ENCODE measurements around the gene STX3. TPM values are rescaled to one million over a fixed set of nuclear protein-coding genes. Genes with fewer than 3 reads are reported as not detected.

The STX3 gene
- total and polyA plus RNA-seq, 2 donors (not counting 1 experiment from before 2014, with no cell fraction given): 7.6 to 16.6 TPM

DNA sequence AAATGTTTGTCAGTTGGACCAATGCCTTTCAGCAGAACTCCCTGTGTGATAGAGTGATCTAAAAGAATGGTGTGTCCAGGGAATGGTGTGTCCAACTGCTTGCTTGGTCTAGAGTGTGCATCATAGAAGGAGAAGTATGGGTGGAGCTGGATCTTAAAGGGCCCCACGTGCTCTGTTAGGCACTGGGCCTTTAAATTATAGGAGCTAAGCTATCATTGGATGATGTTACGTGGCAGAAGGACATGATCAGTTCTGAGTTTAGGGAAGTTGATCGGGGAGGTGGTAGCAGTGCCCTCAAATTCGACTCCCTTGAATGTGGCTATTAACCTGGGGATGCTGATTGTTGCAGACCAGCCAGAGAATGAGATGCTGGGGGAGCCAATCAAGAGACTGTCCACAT is 16.4 kb downstream of the STX3 start:
- peaks cover 24% of the 10 kb centered on the region for H3K4me1 Mint-ChIP-seq
- ChIA-PET CTCF (interaction anchor here (0.9 to 5.7 kb wide), 4 partner anchors 17 to 31 kb away, joined by 3 to 53 read pairs (median 15); partner anchors contain the start of gene STX3), POLR2A (interaction anchor here (0.7 kb wide), 1 partner anchor 212 kb away, joined by 3 read pairs; no protein-coding TSS in a partner anchor)
- peak overlapping the region; percentile 77 to 85 for H3K27ac ChIP-seq (ENCODE audit: low read length in 2 of 2)
- H3K4me3 ChIP-seq (ENCODE audit: control extremely low read depth in 1 of 5, extremely low read depth in 1 of 5, insufficient read depth in 1 of 5, low read depth in 2 of 5, low read length in 4 of 5): peak overlapping the region in 2 of 5 experiments; percentile 30 to 38
- peak overlapping the region; percentile 86 for H2AFZ ChIP-seq (ENCODE audit: insufficient read depth, low read depth, low read length, poor library complexity, severe bottlenecking)
- TF ChIP-seq CTCF (IDR thresholded peaks at IDR 0.05) (no peak), EZH2 (IDR thresholded peaks at IDR 0.05; ENCODE audit: borderline replicate concordance, insufficient read depth, low read depth, low read length, poor library complexity, severe bottlenecking) (no peak)
- WGBS (ENCODE audit: insufficient coverage): 71% methylated on average over 4 of the region's 4 CpGs
- H3K36me3 ChIP-seq (replicated peaks in 1 of 2; ENCODE audit: control extremely low read depth in 1 of 2, control insufficient read depth in 1 of 2, extremely low read depth in 1 of 2, insufficient read depth in 2 of 2, low read length in 1 of 2): peaks cover 2 to 3% of the 10 kb centered on the region in 2 experiments
- ATAC-seq (ENCODE audit: low read depth) (no peak), DNase-seq (no peak)
- no peaks in the 10 kb centered on the region for H3K9me3 Mint-ChIP-seq (ENCODE audit: insufficient read depth)
- intact Hi-C loops (cut with micrococcal nuclease): loop anchor here (1.0 to 5.0 kb wide), 2 partner anchors 17 to 41 kb away; partner anchors contain the start of gene MRPL16
- H3K27ac Mint-ChIP-seq: peak overlapping the region; percentile 84
- no peaks in the 10 kb centered on the region for H4K20me1 ChIP-seq (ENCODE audit: control insufficient read depth, insufficient read depth, low read length, poor library complexity, severe bottlenecking)
- peaks cover 15% of the 10 kb centered on the region for H3K79me2 ChIP-seq (ENCODE audit: control insufficient read depth, insufficient read depth, low read length)
- H3K4me2 ChIP-seq (replicated peaks; ENCODE audit: low read depth, low read length, poor library complexity, severe bottlenecking): peak overlapping the region; percentile 64
- no peaks in the 10 kb centered on the region for H3K27me3 Mint-ChIP-seq
- peaks cover 27 to 34% of the 10 kb centered on the region in 2 donors for H3K4me1 ChIP-seq (ENCODE audit: control insufficient read depth in 2 of 2, insufficient read depth in 2 of 2, low read length in 2 of 2)
- no peaks in the 10 kb centered on the region for H3K27me3 ChIP-seq (replicated peaks in 1 of 4; ENCODE audit: control extremely low read depth in 1 of 4, control insufficient read depth in 3 of 4, insufficient read depth in 4 of 4, low read length in 3 of 4)
- H3K9me3 ChIP-seq (ENCODE audit: control extremely low read depth in 1 of 3, control insufficient read depth in 2 of 3, insufficient read depth in 1 of 3, low read length in 2 of 3): no peaks in the 10 kb centered on the region
- peak overlapping the region; percentile 40 for H3K9ac ChIP-seq (ENCODE audit: low read length)
- H3K4me3 Mint-ChIP-seq: peak overlapping the region; percentile 68

DNA sequence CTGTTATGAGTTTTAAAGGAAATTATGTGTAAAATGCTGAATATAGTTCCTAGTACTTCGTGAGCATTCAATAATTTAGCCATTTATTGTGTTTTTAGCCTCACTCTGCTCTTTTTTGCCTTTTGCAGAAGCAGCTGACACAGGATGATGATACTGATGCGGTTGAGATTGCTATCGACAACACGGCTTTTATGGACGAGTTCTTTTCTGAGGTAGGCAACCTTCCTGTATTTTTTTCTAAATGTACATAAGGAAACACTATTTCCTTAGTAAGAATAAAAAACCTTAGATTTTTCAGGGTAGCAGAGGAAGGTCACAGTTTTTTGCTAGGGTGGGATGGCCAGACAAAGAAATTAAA is 17.9 kb downstream of the STX3 start:
- H3K4me3 ChIP-seq (ENCODE audit: control extremely low read depth in 1 of 5, extremely low read depth in 1 of 5, insufficient read depth in 1 of 5, low read depth in 2 of 5, low read length in 4 of 5): peak overlapping the region in 1 of 5 experiments; percentile 25
- H4K20me1 ChIP-seq (ENCODE audit: control insufficient read depth, insufficient read depth, low read length, poor library complexity, severe bottlenecking): no peaks in the 10 kb centered on the region
- DNase-seq: no peak
- peak overlapping the region; percentile 86 for H2AFZ ChIP-seq (ENCODE audit: insufficient read depth, low read depth, low read length, poor library complexity, severe bottlenecking)
- ChIA-PET POLR2A (no interaction called here), CTCF (interaction anchor here (1.4 to 5.7 kb wide), 4 partner anchors 15 to 37 kb away, joined by 3 to 53 read pairs (median 16); partner anchors contain the start of genes MRPL16 and STX3)
- peaks cover 15% of the 10 kb centered on the region for H3K79me2 ChIP-seq (ENCODE audit: control insufficient read depth, insufficient read depth, low read length)
- no peaks in the 10 kb centered on the region for H3K27me3 Mint-ChIP-seq
- H3K4me2 ChIP-seq (replicated peaks; ENCODE audit: low read depth, low read length, poor library complexity, severe bottlenecking): peak overlapping the region; percentile 64
- intact Hi-C loops (cut with micrococcal nuclease): loop anchor here (5.0 kb wide), 1 partner anchor 39 kb away; the partner anchor contains the start of gene MRPL16
- peaks cover 23% of the 10 kb centered on the region for H3K4me1 Mint-ChIP-seq
- peak overlapping the region; percentile 84 for H3K27ac Mint-ChIP-seq
- H3K4me1 ChIP-seq (ENCODE audit: control insufficient read depth in 2 of 2, insufficient read depth in 2 of 2, low read length in 2 of 2): peaks cover 18 to 24% of the 10 kb centered on the region in 2 donors
- no peak for ATAC-seq (ENCODE audit: low read depth)
- H3K36me3 ChIP-seq (replicated peaks in 1 of 2; ENCODE audit: control extremely low read depth in 1 of 2, control insufficient read depth in 1 of 2, extremely low read depth in 1 of 2, insufficient read depth in 2 of 2, low read length in 1 of 2): peaks cover 2 to 3% of the 10 kb centered on the region in 2 experiments
- TF ChIP-seq EZH2 (IDR thresholded peaks at IDR 0.05; ENCODE audit: borderline replicate concordance, insufficient read depth, low read depth, low read length, poor library complexity, severe bottlenecking) (no peak), CTCF (IDR thresholded peaks at IDR 0.05) (no peak)
- no CpG with 5 or more reads among the region's 5 CpGs for WGBS (ENCODE audit: insufficient coverage)
- H3K27ac ChIP-seq (ENCODE audit: low read length in 2 of 2): peak overlapping the region; percentile 77 to 85
- no peaks in the 10 kb centered on the region for H3K27me3 ChIP-seq (replicated peaks in 1 of 4; ENCODE audit: control extremely low read depth in 1 of 4, control insufficient read depth in 3 of 4, insufficient read depth in 4 of 4, low read length in 3 of 4)
- H3K9ac ChIP-seq (ENCODE audit: low read length): peak overlapping the region; percentile 40
- H3K9me3 ChIP-seq (ENCODE audit: control extremely low read depth in 1 of 3, control insufficient read depth in 2 of 3, insufficient read depth in 1 of 3, low read length in 2 of 3): no peaks in the 10 kb centered on the region
- H3K4me3 Mint-ChIP-seq: no peak overlapping the region
- H3K9me3 Mint-ChIP-seq (ENCODE audit: insufficient read depth): no peaks in the 10 kb centered on the region

All from B cell (primary cell).